ENCODE data around the gene SRPX2.

The SRPX2 gene

GRCh38 chrX:100609591-100609990 lies 34.4 kb upstream of the SRPX2 start:
- no peak for DNase-seq (ENCODE audit: low spot score)
- Histone ChIP-seq H3K27ac (no peak overlapping the region), H3K4me3 (no peak overlapping the region)
- TF ChIP-seq CTCF (IDR thresholded peaks at IDR 0.05): no peak

GRCh38 chrX:100611951-100612350 lies 32.0 kb upstream of the SRPX2 start:
- TF ChIP-seq CTCF (IDR thresholded peaks at IDR 0.05): no peak
- Histone ChIP-seq H3K27ac (no peak overlapping the region), H3K4me3 (no peak overlapping the region)
- no peak for DNase-seq (ENCODE audit: low spot score)

GRCh38 chrX:100615005-100615404 lies 29.0 kb upstream of the SRPX2 start:
- DNase-seq (ENCODE audit: low spot score): no peak
- no peak overlapping the region for H3K4me3 ChIP-seq
- no peak overlapping the region for H3K27ac ChIP-seq
- TF ChIP-seq CTCF (IDR thresholded peaks at IDR 0.05): no peak

GRCh38 chrX:100623001-100623400 lies 21.0 kb upstream of the SRPX2 start:
- H3K4me3 ChIP-seq: no peak overlapping the region
- no peak for DNase-seq (ENCODE audit: low spot score)
- no peak for TF ChIP-seq CTCF (IDR thresholded peaks at IDR 0.05)
- no peak overlapping the region for H3K27ac ChIP-seq

GRCh38 chrX:100625985-100626491 lies 18.0 kb upstream of the SRPX2 start:
- TF ChIP-seq CTCF (IDR thresholded peaks at IDR 0.05): no peak
- no peak for DNase-seq (ENCODE audit: low spot score)
- Histone ChIP-seq H3K27ac (no peak overlapping the region), H3K4me3 (no peak overlapping the region)

GRCh38 chrX:100635040-100635439 lies 9.0 kb upstream of the SRPX2 start:
- no peak for TF ChIP-seq CTCF (IDR thresholded peaks at IDR 0.05)
- no peak for DNase-seq (ENCODE audit: low spot score)
- H3K27ac ChIP-seq: no peak overlapping the region
- no peak overlapping the region for H3K4me3 ChIP-seq

GRCh38 chrX:100635989-100636320 lies 8.0 kb upstream of the SRPX2 start:
- no peak for TF ChIP-seq CTCF (IDR thresholded peaks at IDR 0.05)
- peak overlapping the region; percentile 71 for H3K4me3 ChIP-seq
- peak overlapping the region; percentile 45 to 61 for H3K27ac ChIP-seq
- DNase-seq (ENCODE audit: low spot score): no peak

All from coronary artery (tissue), 2 donors.